ENCODE results near the gene ZNF552. TPM values are rescaled to one million over a fixed set of nuclear protein-coding genes. Genes with fewer than 3 reads are reported as not detected.
"Not testable (repeated sequence)": the region's sequence is repeated elsewhere in the genome, so short reads cannot be mapped to it uniquely, and the experiment has no call there.

Gene ZNF552
- total RNA-seq (24.5 TPM), polyA plus RNA-seq (6.5 TPM)

GRCh38 chr19:57814505-57815246, at the start of gene ZNF552:
ZNF552 (minus strand) TSS chr19:57814913; CDS start chr19:57814743, 170 bp downstream.
- Histone ChIP-seq H3K36me3 (ENCODE audit: insufficient read depth) (no peaks in the 10 kb centered on the region), H3K4me3 (ENCODE audit: low read depth, low read length) (peak within 1 kb of the TSS; percentile 70), H3K4me1 (ENCODE audit: insufficient read depth) (no peaks in the 10 kb centered on the region), H3K27ac (ENCODE audit: low read depth) (peak within 1 kb of the TSS; percentile 53)
- peak; percentile 92 for DNase-seq (ENCODE audit: extremely low spot score)
- under 1% methylated on average over 50 of the region's 50 CpGs for WGBS

DNA sequence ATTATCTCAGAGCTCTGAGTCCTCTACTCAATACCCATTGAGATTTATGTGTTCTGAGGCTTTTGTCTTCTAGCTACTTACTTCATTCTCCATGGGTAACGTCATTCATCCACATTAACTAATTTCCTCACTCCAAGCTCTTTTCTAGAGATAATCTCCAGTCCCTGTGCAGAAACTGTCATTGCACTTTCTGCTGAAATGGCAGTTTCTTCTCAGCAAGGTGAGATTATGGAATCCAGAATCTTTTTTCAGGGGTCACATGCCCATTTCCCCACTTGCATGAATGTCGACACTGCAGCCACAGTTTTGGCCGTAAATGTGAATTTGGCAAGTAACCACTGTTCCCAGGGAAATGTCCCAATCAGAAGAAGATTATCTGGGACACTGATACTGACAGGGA, 47.6 kb upstream of the ZNF552 start:
- not testable (repeated sequence) for H3K4me3 ChIP-seq (ENCODE audit: low read depth, low read length)
- H3K36me3 ChIP-seq (ENCODE audit: insufficient read depth), result peaks cover 19% of the 10 kb centered on the region

GRCh38 chr19:57854117-57854516, 39.4 kb upstream of the ZNF552 start:
- not testable (repeated sequence) for H3K4me1 ChIP-seq (ENCODE audit: insufficient read depth); DNase-seq (ENCODE audit: extremely low spot score); H3K36me3 ChIP-seq (ENCODE audit: insufficient read depth); H3K27ac ChIP-seq (ENCODE audit: low read depth); H3K4me3 ChIP-seq (ENCODE audit: low read depth, low read length)
- WGBS, result 78% methylated on average over 2 of the region's 2 CpGs

More for the DNA sequence above, 47.6 kb upstream of the ZNF552 start:
- not testable (repeated sequence) for DNase-seq (ENCODE audit: extremely low spot score); H3K4me1 ChIP-seq (ENCODE audit: insufficient read depth); H3K27ac ChIP-seq (ENCODE audit: low read depth)
- WGBS, result 93% methylated on average over 3 of the region's 3 CpGs

GRCh38 chr19:57851812-57852603, 37.3 kb upstream of the ZNF552 start:
- not testable (repeated sequence) for H3K4me1 ChIP-seq (ENCODE audit: insufficient read depth); DNase-seq (ENCODE audit: extremely low spot score); H3K27ac ChIP-seq (ENCODE audit: low read depth); H3K36me3 ChIP-seq (ENCODE audit: insufficient read depth); H3K4me3 ChIP-seq (ENCODE audit: low read depth, low read length)
- WGBS, result 88% methylated on average over 5 of the region's 6 CpGs

- peak; percentile 64 for DNase-seq (ENCODE audit: extremely low spot score)
- no peak overlapping the region for H3K27ac ChIP-seq (ENCODE audit: low read depth)
- H3K4me3 ChIP-seq (ENCODE audit: low read depth, low read length), result peak overlapping the region; percentile 70
- 7% methylated on average over 11 of the region's 11 CpGs for WGBS
- H3K4me1 ChIP-seq (ENCODE audit: insufficient read depth), result no peaks in the 10 kb centered on the region
- no peaks in the 10 kb centered on the region for H3K36me3 ChIP-seq (ENCODE audit: insufficient read depth)
Observed at GRCh38 chr19:57850553-57851017, 35.9 kb upstream of the ZNF552 start.

- DNase-seq (ENCODE audit: extremely low spot score), result peak; percentile 74
- under 1% methylated on average over 42 of the region's 42 CpGs for WGBS
- H3K36me3 ChIP-seq (ENCODE audit: insufficient read depth); H3K27ac ChIP-seq (ENCODE audit: low read depth); H3K4me1 ChIP-seq (ENCODE audit: insufficient read depth): not testable (repeated sequence)
- H3K4me3 ChIP-seq (ENCODE audit: low read depth, low read length), result peak within 1 kb of the TSS; percentile 70
Observed at GRCh38 chr19:57849666-57850473, 35.2 kb upstream of the ZNF552 start, which contains the start of gene ZNF587. ZNF587 (plus strand) TSS chr19:57849859; CDS start chr19:57850039, 180 bp downstream.

DNA sequence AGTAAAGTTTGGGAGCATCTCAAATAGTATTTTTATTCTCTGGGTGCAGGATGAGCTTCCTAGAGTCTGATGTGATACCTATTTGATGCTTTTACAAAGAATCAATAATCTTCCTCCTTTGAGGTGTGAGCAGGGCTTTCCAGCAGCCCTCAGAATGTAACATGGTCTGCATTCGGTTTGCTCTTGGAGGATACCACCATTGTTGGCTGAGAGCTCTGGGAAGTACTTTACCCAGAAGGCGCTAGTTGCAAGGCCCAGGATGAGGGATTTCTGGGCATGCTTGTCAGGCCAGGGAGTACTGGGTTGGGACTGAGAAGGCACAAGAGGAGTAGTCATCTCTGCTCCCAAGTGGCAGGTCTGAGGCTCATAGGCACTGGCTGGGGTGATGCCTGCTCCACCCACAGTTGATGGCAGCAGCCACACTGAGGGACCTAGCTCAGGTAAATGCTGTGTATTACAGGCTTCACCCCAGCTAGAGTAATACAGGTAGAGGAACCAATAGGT, 34.5 kb upstream of the ZNF552 start:
- H3K27ac ChIP-seq (ENCODE audit: low read depth); H3K4me3 ChIP-seq (ENCODE audit: low read depth, low read length); DNase-seq (ENCODE audit: extremely low spot score); H3K36me3 ChIP-seq (ENCODE audit: insufficient read depth); H3K4me1 ChIP-seq (ENCODE audit: insufficient read depth): not testable (repeated sequence)
- WGBS, result 79% methylated on average over 2 of the region's 2 CpGs

GRCh38 chr19:57847164-57847563, 32.5 kb upstream of the ZNF552 start:
- WGBS, result 76% methylated on average over 3 of the region's 3 CpGs
- not testable (repeated sequence) for H3K36me3 ChIP-seq (ENCODE audit: insufficient read depth); DNase-seq (ENCODE audit: extremely low spot score); H3K27ac ChIP-seq (ENCODE audit: low read depth); H3K4me1 ChIP-seq (ENCODE audit: insufficient read depth); H3K4me3 ChIP-seq (ENCODE audit: low read depth, low read length)

DNA sequence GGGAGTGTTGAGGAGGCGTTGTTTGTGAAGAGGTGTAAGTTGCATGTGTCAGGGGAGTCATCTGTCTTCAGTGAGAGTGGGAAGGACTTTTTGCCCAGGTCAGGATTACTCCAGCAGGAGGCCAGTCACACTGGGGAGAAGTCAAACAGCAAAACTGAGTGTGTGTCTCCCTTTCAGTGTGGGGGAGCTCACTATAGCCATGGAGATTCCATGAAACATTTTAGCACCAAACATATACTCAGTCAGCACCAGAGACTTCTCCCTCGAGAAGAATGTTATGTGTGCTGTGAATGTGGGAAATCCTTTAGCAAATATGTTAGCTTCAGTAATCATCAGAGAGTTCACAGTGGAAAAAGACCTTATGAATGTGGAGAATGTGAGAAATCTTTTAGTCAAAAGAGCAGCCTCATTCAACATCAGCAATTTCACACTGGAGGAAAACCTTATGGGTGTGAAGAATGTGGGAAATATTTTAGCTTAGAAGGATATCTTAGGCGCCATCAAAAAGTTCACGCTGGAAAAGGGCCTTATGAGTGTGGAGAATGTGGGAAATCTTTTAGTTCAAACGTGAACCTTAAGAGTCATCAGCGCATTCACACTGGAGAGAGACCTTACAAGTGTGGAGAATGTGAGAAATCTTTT, 26.5 kb upstream of the ZNF552 start:
- H3K36me3 ChIP-seq (ENCODE audit: insufficient read depth), result no peaks in the 10 kb centered on the region
- DNase-seq (ENCODE audit: extremely low spot score), result no peak
- no peak overlapping the region for H3K27ac ChIP-seq (ENCODE audit: low read depth)
- no peak overlapping the region for H3K4me3 ChIP-seq (ENCODE audit: low read depth, low read length)
- no peaks in the 10 kb centered on the region for H3K4me1 ChIP-seq (ENCODE audit: insufficient read depth)
- WGBS, result 80% methylated on average over 6 of the region's 6 CpGs

- not testable (repeated sequence) for DNase-seq (ENCODE audit: extremely low spot score); H3K36me3 ChIP-seq (ENCODE audit: insufficient read depth); H3K27ac ChIP-seq (ENCODE audit: low read depth); H3K4me1 ChIP-seq (ENCODE audit: insufficient read depth); H3K4me3 ChIP-seq (ENCODE audit: low read depth, low read length)
- WGBS, result 92% methylated on average over 5 of the region's 5 CpGs
Observed at GRCh38 chr19:57838622-57839191, 24.0 kb upstream of the ZNF552 start.

- WGBS, result 93% methylated on average over 5 of the region's 5 CpGs
- not testable (repeated sequence) for DNase-seq (ENCODE audit: extremely low spot score)
Observed at GRCh38 chr19:57836991-57837390, 22.3 kb upstream of the ZNF552 start.

DNA sequence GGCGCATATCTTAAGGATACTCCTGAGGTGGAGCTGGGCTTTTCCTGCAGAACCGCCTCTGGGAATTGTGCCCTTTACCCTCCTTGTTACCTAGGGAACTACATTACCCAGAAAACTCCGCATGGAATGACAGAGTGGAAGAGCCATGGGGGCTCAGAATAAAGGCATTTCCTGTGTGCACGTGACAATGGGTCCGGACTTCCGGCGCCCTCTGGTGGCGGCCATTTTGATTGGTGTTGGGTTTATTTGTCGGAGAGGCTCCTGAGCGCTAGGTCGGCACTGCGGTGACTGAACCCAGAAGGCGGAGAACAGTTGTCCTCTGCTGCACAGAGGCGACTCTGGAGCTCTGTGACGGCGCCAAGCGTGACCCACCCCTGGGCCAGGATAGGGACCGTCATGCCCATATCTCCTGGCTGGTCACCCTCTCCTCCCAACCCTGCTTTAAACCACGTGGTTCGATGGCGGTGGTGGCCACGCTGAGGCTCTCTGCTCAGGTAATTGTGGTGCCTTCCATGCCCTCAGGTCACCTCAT, 15.4 kb upstream of the ZNF552 start, which contains the start of gene ZNF587B:
ZNF587B (plus strand) TSS at position 229 of the 532 bp plus-strand sequence; CDS start at position 459, 230 bp downstream.
- Histone ChIP-seq H3K27ac (ENCODE audit: low read depth) (no peak within 1 kb of the TSS), H3K36me3 (ENCODE audit: insufficient read depth) (no peaks in the 10 kb centered on the region), H3K4me1 (ENCODE audit: insufficient read depth) (no peaks in the 10 kb centered on the region), H3K4me3 (ENCODE audit: low read depth, low read length) (peak within 1 kb of the TSS; percentile 33)
- DNase-seq (ENCODE audit: extremely low spot score), result peak; percentile 76
- WGBS, result 18% methylated on average over 22 of the region's 22 CpGs

More at GRCh38 chr19:57836991-57837390, 22.3 kb upstream of the ZNF552 start:
- not testable (repeated sequence) for H3K4me3 ChIP-seq (ENCODE audit: low read depth, low read length); H3K36me3 ChIP-seq (ENCODE audit: insufficient read depth); H3K4me1 ChIP-seq (ENCODE audit: insufficient read depth); H3K27ac ChIP-seq (ENCODE audit: low read depth)

All from urinary bladder (tissue), 4 donors.